ENCODE results near the gene STX17.

The STX17 gene

DNA sequence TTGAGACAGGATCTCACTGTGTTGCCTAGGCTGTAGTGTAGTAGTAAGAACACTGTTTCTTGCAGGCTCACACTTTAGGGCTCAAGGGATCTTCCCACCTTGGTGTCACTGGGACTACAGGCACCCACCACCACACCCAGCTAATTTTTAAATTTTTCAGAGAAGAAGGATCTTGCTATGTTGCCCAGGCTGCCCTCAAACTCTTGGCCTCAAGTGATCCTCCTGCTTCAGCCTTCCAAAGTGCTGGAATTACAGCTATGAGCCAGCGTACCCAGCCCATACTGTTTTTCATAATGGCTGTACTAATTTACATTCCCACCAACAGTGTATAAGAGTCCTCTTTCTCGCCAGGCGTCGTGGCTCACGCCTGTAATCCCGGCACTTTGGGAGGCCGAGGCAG is 5.1 kb downstream of the STX17 start:
- no peak for DNase-seq

DNA sequence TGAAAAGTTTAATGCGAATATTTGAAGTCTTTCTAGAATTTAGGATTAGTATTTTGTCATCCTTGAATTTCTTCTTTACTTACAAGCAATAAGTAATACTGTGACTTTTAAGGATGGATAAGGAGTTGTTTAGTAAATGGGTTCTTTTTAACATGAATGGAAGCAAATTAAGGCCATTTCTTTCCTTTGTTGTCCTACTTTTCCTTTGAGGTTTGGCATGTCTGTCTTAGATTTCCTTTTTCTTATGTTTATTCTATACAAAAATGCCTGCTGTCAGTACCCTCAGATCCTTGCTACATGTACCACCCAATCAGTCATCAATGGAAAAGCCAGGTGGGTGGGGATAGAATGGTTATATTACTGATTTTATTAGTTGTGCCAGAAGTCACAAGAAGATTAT is 10.2 kb downstream of the STX17 start:
- DNase-seq, result no peak

DNA sequence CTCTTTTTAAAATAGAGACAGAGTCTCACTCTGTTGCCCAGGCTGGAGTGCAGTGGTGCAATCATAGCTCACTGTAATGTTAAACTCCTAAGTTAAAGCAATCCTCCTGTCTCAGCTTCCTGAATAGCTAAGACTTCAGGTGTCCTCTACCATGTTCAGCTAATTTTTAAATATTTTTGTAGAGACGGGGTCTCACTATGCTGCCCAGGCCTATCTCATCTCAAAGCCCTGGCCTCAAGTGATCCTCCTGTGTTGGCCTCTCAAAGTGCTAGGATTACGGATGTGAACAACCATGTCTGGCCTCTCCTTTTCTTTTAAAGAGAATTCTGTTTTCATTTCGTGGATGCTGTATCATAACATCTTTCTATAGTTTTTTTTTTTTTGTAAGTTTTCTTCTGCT is 11.7 kb downstream of the STX17 start:
- DNase-seq, result no peak

DNA sequence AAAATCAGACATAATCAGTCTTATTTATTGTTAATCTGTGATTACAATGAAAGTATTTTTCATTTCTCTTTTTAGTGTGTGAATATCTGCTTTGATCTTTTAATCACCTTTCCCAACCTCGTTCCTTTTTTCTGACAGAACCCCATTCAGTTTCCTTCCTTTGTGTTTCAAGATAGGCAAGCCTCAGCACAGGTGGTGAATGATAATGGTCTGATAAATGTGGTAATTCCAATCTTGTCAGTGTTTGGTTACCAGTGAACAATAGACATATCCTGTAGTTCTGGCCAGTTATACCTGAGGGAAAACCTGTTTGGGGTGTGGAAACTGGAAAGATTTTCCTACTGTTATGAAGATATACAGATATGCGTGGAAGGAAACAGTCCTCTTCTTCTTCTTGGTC is 13.5 kb downstream of the STX17 start:
- DNase-seq, result no peak

DNA sequence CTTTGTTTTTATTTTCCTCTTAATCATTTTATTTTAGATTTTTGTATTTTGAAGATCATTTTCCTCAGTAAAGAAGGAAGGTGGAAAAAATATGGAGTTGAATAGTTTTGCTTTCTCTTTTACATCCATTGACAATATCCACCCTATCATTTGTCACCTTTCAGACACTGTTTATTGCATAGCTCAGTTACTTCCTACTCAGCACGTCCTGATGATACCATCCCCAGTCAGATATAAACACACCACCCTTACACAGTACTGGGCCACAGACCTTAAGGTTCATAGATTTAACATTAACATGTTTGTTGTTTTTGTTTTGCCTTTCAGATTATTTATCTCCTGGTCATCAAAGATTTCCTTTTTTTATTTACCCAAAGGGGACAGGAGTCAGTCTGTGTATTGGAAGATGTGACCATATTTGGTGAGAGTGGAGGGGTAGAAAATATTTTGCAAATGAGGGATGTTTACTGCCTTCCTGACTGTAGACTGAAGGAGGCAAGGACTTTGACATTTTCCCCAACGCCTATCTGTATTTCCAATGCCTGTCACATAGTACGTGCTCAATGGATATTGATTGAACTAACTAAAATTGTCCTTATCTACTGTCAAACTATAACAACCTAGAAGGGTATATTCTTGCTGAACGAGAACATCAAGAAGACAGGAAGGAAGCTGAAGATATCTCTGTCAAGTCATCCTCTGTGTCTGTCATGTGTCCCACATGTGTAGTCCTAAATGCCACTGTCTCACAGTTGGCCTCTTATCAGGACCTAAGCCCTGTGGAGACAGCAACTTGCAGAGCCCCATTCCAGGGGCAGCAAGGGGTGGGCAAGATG is 15.6 kb downstream of the STX17 start:
- no peak for DNase-seq

DNA sequence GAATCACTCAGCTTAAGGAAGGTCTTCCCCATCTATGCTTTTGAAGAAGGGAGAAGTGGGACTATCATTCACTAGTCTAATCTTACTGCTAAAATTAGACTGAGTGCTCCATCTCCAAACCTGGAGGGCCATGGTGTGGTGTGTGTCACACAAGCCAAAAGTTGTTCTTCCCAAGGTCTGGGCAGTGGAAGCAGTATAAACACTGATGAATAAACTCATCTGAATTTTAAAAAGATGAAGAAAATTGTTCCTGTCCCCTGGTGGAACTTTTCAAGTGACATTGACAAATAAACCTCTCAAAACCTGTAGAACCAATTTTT is 16.2 kb downstream of the STX17 start:
- no peak for DNase-seq

DNA sequence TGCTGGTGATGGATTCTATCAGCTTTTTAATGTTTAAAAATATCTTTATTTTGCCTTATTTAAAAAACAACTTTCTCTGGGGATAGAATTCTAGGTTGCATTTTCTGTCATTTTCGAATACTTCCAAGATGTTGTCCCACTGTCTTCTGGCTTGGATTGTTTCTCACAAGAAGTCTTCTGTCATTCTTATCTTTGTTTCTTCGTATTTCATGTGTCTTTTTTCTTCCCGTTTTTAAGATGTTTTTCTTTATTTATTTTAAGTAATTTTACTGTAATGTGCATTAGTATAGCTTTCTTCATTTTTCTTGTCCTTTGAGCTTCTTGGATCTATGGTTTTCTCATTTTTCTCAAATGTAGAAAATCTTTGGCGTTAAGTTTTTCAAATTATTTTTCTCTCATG is 19.1 kb downstream of the STX17 start:
- no peak for DNase-seq

DNA sequence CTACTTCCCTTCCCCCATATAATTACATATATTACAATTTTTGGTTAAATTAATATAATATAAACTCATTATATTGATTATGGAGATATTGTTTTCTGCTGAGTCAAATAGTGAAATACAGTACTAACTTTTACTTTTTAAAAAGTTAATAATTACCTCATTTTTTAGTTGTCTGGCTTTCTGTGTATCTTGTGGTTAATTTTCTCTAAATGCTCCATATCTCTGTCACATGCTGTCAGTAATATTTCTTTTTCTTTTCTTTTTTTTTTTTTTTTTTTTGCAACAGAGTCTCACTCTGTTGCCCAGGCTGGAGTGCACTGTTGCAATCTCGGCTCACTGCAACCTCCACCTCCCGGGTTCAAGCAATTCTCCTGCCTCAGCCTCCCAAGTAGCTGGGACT is 23.2 kb downstream of the STX17 start:
- DNase-seq, result no peak

DNA sequence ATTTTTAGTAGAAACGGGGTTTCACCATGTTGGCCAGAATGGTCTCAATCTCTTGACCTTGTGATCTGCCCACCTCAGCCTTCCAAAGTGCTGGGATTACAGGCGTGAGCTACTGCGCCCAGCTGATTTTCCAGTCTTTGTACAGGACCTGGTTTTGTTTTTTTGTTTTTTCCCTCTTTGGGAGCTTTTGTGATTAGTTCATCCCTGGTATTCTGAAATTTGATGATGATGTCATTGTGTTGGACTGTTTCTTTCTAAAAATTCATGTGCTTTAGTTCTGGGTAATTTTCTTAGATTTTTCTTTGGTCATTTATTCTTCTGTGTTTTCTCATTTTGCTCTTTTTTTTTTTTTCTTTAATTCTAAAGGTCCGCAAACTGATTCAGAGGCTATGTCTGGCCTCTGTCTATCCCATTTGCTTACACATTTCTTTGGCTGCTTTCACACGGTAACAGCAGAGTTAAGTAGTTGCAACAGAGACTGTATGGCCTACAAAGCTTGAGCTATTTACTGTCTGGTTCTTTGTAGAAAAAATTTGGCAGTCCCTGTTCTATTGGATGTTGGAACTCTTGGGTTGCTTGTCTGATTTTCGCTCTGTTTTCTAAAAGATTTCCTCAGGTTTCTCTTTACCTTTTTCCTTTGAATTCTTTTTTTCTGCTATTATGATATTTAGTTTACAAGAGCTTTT is 24.8 kb downstream of the STX17 start:
- no peak for DNase-seq

DNA sequence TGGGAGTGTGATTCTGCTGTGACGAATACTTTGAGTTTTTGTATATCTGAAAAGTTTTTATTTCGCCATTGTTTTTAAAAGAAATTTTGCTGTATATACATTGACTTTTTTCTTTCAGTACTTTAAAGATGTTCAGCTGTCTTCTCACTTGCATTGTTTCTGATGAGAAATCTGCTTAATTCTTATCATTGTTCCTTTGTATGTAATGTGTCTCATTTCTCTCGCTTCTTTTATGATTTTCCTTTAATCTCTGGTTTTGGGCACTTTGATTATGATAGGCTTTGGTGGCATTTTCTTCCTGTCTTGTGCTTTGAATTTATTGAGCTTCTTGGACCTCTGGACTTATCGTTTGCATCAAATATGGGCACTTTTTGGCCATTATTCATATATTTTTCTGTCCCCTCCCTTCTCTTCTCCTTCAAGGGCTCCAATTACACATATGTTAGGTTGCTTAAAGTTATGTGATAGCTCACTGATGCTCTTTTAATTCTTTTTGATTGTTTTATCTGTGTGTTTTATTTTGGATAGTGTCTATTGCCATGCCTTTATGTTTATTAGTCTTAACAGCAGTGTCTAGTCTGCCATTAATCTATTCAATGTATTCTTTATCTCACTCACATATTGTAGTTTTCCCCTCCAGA is 30.6 kb downstream of the STX17 start:
- DNase-seq, result no peak

DNA sequence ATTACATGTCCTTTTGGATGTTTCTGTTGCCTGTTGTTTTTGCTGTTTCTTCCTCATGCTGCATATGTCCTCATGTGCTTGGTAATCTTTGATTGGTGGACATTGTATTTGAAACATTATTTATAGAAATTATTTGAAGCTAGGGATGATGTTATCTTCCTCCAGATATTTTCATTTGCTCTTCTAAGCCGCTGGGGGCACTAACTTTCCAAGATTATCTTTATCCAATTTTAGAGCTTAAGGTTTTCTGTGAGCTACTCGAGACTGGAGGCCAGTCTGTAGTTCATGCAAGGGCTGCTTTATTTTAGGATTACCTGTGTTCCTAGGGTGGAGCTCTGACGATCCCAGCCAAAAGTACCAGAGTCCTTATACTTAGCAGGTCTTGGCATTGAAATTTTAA is 40.9 kb downstream of the STX17 start:
- DNase-seq, result no peak

DNA sequence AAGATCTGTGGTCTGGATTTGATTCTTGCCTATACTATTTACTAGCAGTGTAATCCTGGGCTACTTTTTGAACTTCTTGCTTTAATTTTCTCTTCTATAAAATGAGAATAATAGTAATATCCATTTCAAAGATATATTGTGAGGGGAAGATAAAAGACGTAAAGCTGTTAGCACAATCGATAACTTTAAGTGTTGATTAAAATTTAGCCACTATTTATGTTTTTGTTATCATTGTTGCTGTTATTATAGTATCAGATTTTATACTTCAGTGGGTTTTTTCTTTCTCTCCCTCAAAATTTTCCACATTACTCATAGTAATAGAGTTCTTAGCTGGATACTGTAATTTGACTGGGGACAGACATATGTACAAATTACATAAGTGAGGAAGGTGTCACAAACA is 42.0 kb downstream of the STX17 start:
- DNase-seq, result no peak

DNA sequence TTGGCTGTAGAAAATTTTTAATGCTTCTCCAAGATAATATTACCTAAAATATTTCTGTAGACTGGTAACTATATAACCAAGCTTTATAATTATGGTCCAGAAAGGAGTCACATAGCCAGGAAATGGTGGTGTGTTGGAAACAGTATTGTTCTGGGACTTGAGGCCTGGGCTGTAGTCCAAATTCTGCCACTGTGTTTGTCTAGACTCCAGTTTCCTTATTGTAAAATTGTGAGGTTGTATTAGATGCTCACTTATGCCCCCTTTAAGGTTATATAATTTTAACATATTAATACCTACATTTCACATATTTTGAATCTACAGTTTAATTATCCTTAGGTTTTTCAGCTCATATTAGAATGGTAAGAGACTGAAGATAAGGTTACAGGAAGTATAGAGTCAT is 42.4 kb downstream of the STX17 start:
- no peak for DNase-seq

DNA sequence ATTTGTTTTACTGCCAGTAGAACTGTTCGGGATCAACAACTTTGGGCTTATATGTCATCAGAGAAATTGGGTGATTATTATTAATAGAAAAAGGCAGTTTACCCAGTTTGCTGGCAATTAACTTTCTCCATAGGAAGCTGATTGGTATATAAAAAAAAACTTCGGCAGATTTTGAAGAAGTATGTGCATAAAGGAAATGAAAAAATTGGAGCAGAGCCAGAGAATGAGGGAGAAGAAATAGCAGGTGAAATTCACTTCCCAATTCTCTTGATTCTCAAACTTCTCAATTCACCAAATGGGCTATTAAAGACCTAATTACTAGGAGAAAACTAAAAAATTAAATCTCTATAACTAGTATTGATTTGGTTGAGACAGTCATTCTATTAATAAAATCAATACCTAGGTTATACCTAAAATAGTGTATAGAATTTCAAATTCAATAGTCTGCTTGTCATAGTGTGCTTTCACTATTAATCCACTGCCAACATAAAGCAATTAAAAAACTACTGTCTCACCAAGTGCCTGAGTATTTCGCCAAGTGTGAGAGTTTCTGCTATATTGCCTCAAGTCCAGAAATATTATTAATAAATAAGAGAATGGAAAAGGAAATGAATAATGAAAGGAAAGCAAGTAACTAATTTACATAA is 47.5 kb downstream of the STX17 start:
- no peak for DNase-seq

DNA sequence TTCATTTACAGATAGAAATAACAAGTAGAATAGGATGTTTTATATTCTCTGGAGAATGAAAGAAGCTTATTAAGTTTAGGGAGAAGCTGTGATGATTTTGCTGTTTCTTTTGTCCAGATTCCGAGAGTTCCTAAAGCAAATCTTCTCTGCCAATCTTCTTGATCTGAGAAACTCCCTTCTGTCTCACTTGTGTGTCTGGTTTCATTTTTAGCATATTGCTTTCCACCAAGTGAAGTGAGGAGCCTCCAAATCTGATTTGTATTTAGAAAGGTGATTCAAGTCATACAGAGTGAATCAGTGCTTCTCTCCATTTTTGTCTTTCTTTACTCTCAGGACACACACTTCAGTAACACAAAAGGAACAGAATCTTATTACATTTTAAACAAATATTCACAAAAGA is 48.4 kb downstream of the STX17 start:
- no peak for DNase-seq

DNA sequence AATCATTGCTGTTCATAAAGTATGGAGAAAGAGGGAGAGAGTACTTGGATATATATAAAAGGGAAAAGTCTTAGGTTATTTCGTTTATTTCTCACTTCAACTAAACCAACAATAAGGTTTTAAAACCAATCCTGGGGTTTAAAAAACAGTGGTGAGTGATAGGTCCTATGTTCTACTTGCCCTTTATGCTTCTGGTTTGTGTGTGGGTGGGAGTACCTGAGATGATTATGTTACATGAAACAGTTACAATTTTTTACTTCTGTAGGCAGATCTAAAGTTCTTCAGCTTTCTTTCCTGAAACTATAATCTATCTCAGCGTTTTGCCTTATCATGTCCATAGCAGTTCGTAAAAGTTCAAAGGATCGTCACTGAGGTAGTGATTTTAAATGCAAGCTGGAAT is 49.2 kb downstream of the STX17 start:
- no peak for DNase-seq

DNA sequence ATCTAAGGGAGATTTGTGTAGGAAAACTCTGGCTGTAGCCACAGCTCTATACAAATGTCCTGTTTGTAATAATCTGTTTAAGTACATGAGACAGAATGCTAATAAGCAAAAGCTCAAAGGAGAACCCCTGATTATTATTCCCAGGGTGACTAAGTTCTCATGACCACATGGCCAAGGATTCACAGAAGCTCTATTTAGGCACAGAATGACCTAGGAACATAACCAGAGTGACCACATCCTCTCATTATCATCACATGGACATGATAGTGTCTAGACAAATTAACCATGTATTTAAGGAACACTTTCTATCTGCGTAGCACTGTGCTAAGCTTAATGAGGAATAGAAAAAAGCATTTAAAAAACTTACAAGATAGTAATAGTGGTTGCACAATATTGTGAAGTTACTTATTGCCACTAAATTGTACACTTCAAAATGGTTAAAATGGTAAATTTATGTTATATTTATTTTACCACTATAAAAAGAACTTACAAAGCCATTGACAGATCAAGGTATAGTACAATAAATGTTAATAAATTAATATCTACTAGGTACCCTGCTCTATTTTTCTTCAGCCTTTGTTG is 56.3 kb downstream of the STX17 start:
- no peak for DNase-seq

DNA sequence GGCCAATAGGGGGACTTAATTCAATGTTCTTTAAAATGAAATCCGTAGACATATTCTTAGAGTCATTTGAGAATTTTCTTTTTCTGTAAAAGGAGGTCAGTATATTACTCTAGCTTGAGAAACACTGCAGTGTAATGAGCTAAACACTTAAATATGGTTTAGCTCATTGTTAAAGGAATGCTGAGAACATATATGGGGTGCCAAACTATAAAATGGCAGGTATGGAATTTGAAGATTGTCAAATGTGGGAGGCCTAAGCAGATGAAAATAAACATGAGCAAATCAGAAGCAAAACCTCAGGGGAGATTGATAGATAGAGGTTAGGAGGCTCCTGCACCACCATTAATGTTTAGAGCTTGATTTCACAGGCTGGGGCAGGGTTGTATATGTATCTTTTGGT is 57.9 kb downstream of the STX17 start:
- no peak for DNase-seq

DNA sequence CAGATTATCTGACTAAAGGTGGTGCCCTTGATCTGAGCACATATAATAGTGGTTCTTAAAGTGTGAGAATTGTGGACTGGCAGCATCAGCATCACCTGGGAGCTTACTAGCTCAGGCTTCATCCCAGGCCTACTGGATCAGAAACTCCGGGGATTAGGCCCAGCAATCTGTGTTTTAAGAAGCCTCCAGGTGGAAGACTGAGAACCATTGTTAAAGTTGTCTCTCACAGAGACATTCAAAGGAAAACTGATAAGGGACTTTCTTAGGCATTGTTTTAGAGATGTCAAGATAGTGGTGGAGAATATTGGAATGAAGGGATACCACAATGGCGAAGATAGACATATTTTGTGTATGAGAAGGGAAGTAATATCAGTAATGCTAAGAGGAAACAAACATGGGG is 59.5 kb downstream of the STX17 start:
- no peak for DNase-seq

DNA sequence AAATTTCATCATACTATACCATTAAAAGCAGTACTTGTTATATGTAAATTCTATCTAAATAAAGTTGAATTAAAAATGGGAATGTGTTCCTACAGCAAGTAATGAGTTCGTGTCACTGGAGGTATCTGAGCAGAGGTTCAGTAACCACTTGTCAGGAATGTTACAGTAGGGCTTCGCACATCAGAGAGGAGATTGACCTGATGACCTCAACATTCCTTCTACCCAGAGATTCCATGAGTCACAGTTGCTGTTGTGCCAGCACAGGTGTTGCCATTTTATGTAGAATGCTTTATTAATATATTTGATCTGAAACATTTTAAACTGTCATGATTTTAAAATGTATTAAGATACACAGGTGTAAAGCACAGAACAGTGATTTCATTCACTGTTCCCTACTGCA is 60.3 kb downstream of the STX17 start:
- DNase-seq, result no peak

DNA sequence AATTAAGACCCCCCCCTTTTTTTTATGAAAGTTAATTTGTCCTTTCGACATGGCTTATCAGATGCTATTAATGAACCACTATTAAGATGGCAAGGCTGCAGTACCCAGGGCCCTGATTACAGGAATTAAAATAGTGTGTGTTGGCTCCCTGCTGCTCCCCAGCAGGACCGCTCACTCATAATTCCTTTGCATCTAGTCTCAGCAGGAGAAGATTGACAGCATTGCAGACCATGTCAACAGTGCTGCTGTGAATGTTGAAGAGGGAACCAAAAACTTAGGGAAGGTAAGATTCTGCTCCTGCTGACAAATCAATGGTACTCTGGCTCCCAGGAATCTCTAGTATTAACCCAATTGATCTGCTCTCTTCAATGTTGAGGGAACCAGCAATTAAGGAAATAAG is 61.0 kb downstream of the STX17 start:
- DNase-seq, result no peak

DNA sequence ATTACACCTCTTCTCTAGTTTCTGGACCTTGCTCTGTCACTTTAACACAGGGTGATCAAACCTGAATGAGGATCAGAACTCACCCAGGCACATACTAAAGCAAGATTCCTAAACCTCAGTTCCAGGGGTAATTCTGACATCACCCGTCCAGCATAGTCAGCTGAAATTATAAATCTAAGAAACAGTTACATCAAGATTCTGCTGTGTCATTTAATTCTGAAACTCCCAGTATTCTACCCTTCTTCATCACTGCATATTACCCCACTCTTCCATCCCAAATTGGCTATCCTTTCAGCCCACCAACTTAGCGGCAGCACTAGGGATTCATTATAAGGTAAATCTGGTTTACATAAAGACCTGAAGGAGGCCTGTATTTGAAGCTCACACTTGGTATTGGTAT is 64.0 kb downstream of the STX17 start:
- DNase-seq, result no peak

DNA sequence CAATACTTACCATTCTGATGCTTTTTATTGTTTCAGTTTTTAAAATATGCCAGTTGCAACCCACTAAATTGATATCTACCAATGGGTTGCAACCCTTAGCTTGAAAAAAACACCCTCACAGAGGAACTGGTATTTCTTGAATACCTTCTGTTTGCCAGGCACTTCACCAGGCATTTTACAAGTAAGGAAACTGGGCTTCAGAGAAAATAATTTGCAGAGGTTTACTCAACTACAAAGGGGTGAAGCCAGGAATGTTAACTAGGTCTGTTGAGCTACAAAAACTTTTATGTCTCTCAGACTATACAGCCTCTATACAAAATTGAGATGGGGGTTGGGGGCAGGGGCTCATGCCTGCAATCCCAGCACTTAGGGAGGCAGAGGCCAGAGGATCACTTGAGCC is 65.0 kb downstream of the STX17 start:
- DNase-seq, result no peak

DNA sequence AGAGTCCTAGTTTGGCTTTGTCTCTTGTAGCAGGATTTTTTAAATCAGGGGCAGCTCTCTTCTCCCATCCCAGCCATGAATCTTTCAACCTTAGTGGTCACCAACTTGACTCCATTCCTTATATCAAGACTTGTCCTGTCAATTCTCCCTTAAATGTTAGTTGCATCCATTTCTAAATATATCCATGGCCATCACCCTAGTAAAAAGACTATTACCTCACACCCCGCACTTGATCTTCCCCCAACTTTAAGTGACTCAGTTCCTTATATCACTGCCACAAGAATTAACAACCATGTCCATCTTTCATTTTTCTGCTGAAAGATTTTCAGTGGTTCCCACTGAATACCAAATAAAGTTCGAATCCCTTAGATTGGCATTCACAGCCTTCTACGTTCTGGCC is 67.0 kb downstream of the STX17 start:
- DNase-seq, result no peak
